Esophagus (tissue), 2 donors: ENCODE results near the gene FAM237B. TPM values are rescaled to one million over a fixed set of nuclear protein-coding genes. Genes with fewer than 3 reads are reported as not detected.

ENCODE experiments used
- H3K27ac ChIP-seq, 2 donors: one replicate each; pipeline ENCODE4 v1.5.1; 2013; ENCODE audit warnings: low read depth in 2 of 2, mild to moderate bottlenecking in 2 of 2, inconsistent platforms in 1 of 2, low read length in 1 of 2, moderate library complexity in 1 of 2
- H3K27me3 ChIP-seq, 2 donors: one replicate each; pipeline ENCODE4 v1.6.1; 2013; ENCODE audit warnings: low read length in 2 of 2, control low read depth in 1 of 2, mild to moderate bottlenecking in 1 of 2; ENCODE audit not compliant: insufficient read depth in 2 of 2, control insufficient read depth in 1 of 2
- H3K36me3 ChIP-seq, 2 donors: one replicate each; pipeline ENCODE4 v1.6.1; 2013; ENCODE audit warnings: low read length in 1 of 2; ENCODE audit not compliant: control insufficient read depth in 2 of 2, insufficient read depth in 2 of 2
- H3K4me1 ChIP-seq, 2 donors: one replicate each; pipeline ENCODE4 v1.6.1; 2013; ENCODE audit warnings: low read length in 1 of 2; ENCODE audit not compliant: control insufficient read depth in 2 of 2, insufficient read depth in 2 of 2
- H3K4me3 ChIP-seq, 2 donors: one replicate each; pipeline ENCODE4 v1.5.1; 2013; ENCODE audit warnings: low read length in 2 of 2, mild to moderate bottlenecking in 2 of 2, low read depth in 1 of 2, moderate library complexity in 1 of 2
- H3K9me3 ChIP-seq, 2 donors: one replicate each; pipeline ENCODE4 v1.6.1; 2013; ENCODE audit warnings: mild to moderate bottlenecking in 2 of 2, low read depth in 1 of 2, low read length in 1 of 2, moderate library complexity in 1 of 2; ENCODE audit not compliant: control insufficient read depth in 2 of 2, insufficient read depth in 1 of 2
- WGBS, 2 donors: extraction: QIAGEN DNeasy Blood & Tissue Kit; methylation state at CpG; one replicate each; pipeline ENCODE4 v1.1.7; 2013; 5-methylcytosine and 5-hydroxymethylcytosine counted together
- polyA plus RNA-seq, 2 donors: library from polyadenylated mRNA; stranded (reverse); fragments of 200-250 nt; gene quantifications; one replicate each; pipeline ENCODE4 v1.2.3, GENCODE V29; 2013
- donor health status: healthy with polysubstance abuse.
- donor health status: Bipolar disorder and iron deficiency.

FAM237B gene
- polyA plus RNA-seq, 2 donors = not detected

GRCh38 chr7:90269163-90269562, 51.9 kb downstream of the FAM237B start:
- no peaks in the 10 kb centered on the region for H3K4me1 ChIP-seq
- H3K4me3 ChIP-seq = no peak overlapping the region
- H3K27me3 ChIP-seq = no peaks in the 10 kb centered on the region
- no peaks in the 10 kb centered on the region for H3K9me3 ChIP-seq
- 46 to 57% methylated on average over 1 of the region's 1 CpG for WGBS, 2 donors
- H3K27ac ChIP-seq = no peak overlapping the region
- H3K36me3 ChIP-seq = no peaks in the 10 kb centered on the region

GRCh38 chr7:90267263-90267858, 53.7 kb downstream of the FAM237B start:
- 77 to 82% methylated on average over 5 of the region's 5 CpGs for WGBS, 2 donors
- Histone ChIP-seq H3K27ac (no peak overlapping the region), H3K9me3 (no peaks in the 10 kb centered on the region)

DNA sequence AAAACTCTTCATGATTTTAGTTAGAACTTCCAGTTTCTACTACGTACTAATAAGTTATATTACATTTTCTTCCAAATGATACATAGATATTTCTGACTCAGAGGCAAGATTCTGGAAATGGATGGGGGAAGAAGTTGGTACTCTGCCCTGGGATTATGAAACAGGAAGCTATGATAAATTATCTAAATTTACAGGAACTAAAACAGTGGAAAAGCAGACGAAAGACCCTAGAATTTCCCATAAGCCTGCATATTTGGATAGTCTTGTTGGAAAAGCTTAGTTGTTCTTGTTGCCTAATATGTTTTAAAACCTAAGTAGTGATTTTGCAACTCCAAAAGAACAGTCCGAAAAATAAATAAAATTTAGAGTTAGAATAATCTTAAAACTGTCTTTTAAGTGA, 54.3 kb downstream of the FAM237B start:
- H3K27me3 ChIP-seq = no peaks in the 10 kb centered on the region
- no peaks in the 10 kb centered on the region for H3K36me3 ChIP-seq
- 60 to 65% methylated on average over 3 of the region's 3 CpGs for WGBS, 2 donors
- H3K4me3 ChIP-seq = no peak overlapping the region
- no peak overlapping the region for H3K27ac ChIP-seq
- no peaks in the 10 kb centered on the region for H3K4me1 ChIP-seq
- no peaks in the 10 kb centered on the region for H3K9me3 ChIP-seq

More at GRCh38 chr7:90267263-90267858, 53.7 kb downstream of the FAM237B start:
- H3K4me3 ChIP-seq = no peak overlapping the region
- H3K4me1 ChIP-seq = no peaks in the 10 kb centered on the region
- H3K27me3 ChIP-seq = no peaks in the 10 kb centered on the region
- H3K36me3 ChIP-seq = no peaks in the 10 kb centered on the region

Other genes starting within 250 kb of the FAM237B start
- 1 to 10 TPM; 5.2 to 6.0 TPM for gene STEAP1, start 166.8 kb downstream of the FAM237B start, polyA plus RNA-seq
- gene STEAP2, start 109.6 kb downstream of the FAM237B start, polyA plus RNA-seq = 1 to 10 TPM; 2.1 to 2.6 TPM
- 1 to 10 TPM; 1.4 to 3.1 TPM for gene CFAP69, start 76.1 kb downstream of the FAM237B start, polyA plus RNA-seq
- 10 to 100 TPM in 1 of 2 donors, 1 to 10 TPM in 1; 9.4 to 10.2 TPM for gene GTPBP10, start 25.4 kb upstream of the FAM237B start, polyA plus RNA-seq
- gene CLDN12, start 82.2 kb upstream of the FAM237B start, polyA plus RNA-seq = 10 to 100 TPM in 1 of 2 donors, 1 to 10 TPM in 1; 8.7 to 11.5 TPM
- not detected for gene PTTG1IP2, start 148.3 kb upstream of the FAM237B start, polyA plus RNA-seq